Colonic mucosa (tissue), 4 donors: ENCODE measurements around the gene DISC1. TPM values are rescaled to one million over a fixed set of nuclear protein-coding genes. Genes with fewer than 3 reads are reported as not detected.

Experiments used
- DNase-seq: peaks from one replicate; pipeline ENCODE4 v3.0.0-alpha.2; 2020
- H3K27ac ChIP-seq: fragments of 200-600 bp; one replicate; pipeline ENCODE4 v1.8.0; 2021
- H3K27me3 ChIP-seq: fragments of 200-600 bp; one replicate; pipeline ENCODE4 v1.8.0; 2021
- H3K36me3 ChIP-seq: fragments of 200-600 bp; one replicate; pipeline ENCODE4 v1.8.0; 2021
- H3K4me1 ChIP-seq: fragments of 200-600 bp; one replicate; pipeline ENCODE4 v1.8.0; 2021; ENCODE audit warnings: mild to moderate bottlenecking
- H3K4me3 ChIP-seq: fragments of 200-600 bp; one replicate; pipeline ENCODE4 v1.8.0; 2021
- H3K9ac ChIP-seq, 2 donors: one replicate each; pipeline ENCODE4 v1.7.0; 2013; ENCODE audit warnings: control low read depth in 2 of 2, low read depth in 2 of 2, low read length in 2 of 2
- H3K9me3 ChIP-seq: fragments of 200-600 bp; one replicate; pipeline ENCODE4 v1.8.0; 2021
- intact Hi-C: fragments of 100-400 bp; cut with DNase I; formaldehyde crosslinking; loops from one replicate; pipeline ENCODE4 v1.14.1; 2022
- total RNA-seq, 2 donors: library from RNA; stranded (reverse); fragmentation: NEBNext Ultra II Directional in 1 of 2; extraction: Animal tissue kit (Norgen Biotek cat#: 25700) in 1 of 2; gene quantifications; one replicate each; pipeline ENCODE4 v1.2.1, GENCODE V29; 2021
- TF ChIP-seq, protein P1 (sequence below): fragments of 200-600 bp; IDR thresholded peaks from one replicate; pipeline ENCODE4 v1.8.0; 2022; ENCODE audit warnings: antibody characterized with exemption, mild to moderate bottlenecking
- donor health status: healthy.
- donor health status: DM: no; HTN: no; CAD: no.
- donor health status: DM: no; HTN: no; CAD: no.

The DISC1 gene
- total RNA-seq, 2 donors from 2014 or later: 3.4 to 5.3 TPM

GRCh38 chr1:231694465-231695077 is 68.0 kb downstream of the DISC1 start:
- TF ChIP-seq, protein P1, sequence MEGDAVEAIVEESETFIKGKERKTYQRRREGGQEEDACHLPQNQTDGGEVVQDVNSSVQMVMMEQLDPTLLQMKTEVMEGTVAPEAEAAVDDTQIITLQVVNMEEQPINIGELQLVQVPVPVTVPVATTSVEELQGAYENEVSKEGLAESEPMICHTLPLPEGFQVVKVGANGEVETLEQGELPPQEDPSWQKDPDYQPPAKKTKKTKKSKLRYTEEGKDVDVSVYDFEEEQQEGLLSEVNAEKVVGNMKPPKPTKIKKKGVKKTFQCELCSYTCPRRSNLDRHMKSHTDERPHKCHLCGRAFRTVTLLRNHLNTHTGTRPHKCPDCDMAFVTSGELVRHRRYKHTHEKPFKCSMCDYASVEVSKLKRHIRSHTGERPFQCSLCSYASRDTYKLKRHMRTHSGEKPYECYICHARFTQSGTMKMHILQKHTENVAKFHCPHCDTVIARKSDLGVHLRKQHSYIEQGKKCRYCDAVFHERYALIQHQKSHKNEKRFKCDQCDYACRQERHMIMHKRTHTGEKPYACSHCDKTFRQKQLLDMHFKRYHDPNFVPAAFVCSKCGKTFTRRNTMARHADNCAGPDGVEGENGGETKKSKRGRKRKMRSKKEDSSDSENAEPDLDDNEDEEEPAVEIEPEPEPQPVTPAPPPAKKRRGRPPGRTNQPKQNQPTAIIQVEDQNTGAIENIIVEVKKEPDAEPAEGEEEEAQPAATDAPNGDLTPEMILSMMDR: no peak
- no peaks in the 10 kb centered on the region for H3K4me1 ChIP-seq
- H3K4me3 ChIP-seq: no peak overlapping the region
- intact Hi-C loops: no loop called here
- H3K36me3 ChIP-seq: no peaks in the 10 kb centered on the region
- no peak for DNase-seq
- peak overlapping the region in 1 of 2 donors; percentile 13 for H3K9ac ChIP-seq
- H3K9me3 ChIP-seq: no peaks in the 10 kb centered on the region
- H3K27ac ChIP-seq: no peak overlapping the region
- no peaks in the 10 kb centered on the region for H3K27me3 ChIP-seq

- H3K9ac ChIP-seq: no peak overlapping the region
- H3K27me3 ChIP-seq: no peaks in the 10 kb centered on the region
- H3K27ac ChIP-seq: no peak overlapping the region
- intact Hi-C loops: no loop called here
- H3K36me3 ChIP-seq: no peaks in the 10 kb centered on the region
- no peaks in the 10 kb centered on the region for H3K9me3 ChIP-seq
- no peak for DNase-seq
- TF ChIP-seq, protein P1: no peak
- H3K4me1 ChIP-seq: no peaks in the 10 kb centered on the region
- no peak overlapping the region for H3K4me3 ChIP-seq
These were observed 69.1 kb downstream of the DISC1 start for GRCh38 chr1:231695439-231696255.

DNA sequence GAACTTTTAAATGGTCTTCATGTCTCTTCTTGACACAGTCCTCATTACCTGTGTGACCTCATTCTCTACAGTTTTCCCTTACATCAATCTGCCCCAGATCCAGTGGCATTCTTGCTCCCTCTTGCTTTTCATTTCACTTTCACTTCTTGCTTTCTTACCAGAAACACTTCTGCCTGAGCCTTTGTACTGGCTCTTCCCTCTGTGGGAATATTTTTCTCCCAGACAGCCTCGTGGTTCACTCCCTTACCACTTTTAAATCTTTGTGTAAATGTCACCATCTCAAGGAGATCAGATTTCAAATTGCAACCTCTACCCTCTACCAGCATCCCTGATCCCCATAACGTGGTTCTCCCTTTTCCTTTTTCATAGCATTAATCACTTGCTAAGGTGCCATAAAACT is 73.2 kb downstream of the DISC1 start:
- Histone ChIP-seq H3K27me3 (no peaks in the 10 kb centered on the region), H3K9ac (no peak overlapping the region), H3K27ac (no peak overlapping the region), H3K4me3 (no peak overlapping the region), H3K36me3 (no peaks in the 10 kb centered on the region), H3K9me3 (no peaks in the 10 kb centered on the region), H3K4me1 (no peaks in the 10 kb centered on the region)
- no peak for DNase-seq
- intact Hi-C loops: no loop called here
- TF ChIP-seq, protein P1: no peak

- Histone ChIP-seq H3K4me3 (no peak overlapping the region), H3K4me1 (no peaks in the 10 kb centered on the region), H3K27ac (no peak overlapping the region), H3K9ac (no peak overlapping the region), H3K27me3 (no peaks in the 10 kb centered on the region), H3K9me3 (no peaks in the 10 kb centered on the region), H3K36me3 (no peaks in the 10 kb centered on the region)
- intact Hi-C loops: no loop called here
- TF ChIP-seq, protein P1: no peak
- no peak for DNase-seq
These were observed 74.7 kb downstream of the DISC1 start for GRCh38 chr1:231701306-231701705.

DNA sequence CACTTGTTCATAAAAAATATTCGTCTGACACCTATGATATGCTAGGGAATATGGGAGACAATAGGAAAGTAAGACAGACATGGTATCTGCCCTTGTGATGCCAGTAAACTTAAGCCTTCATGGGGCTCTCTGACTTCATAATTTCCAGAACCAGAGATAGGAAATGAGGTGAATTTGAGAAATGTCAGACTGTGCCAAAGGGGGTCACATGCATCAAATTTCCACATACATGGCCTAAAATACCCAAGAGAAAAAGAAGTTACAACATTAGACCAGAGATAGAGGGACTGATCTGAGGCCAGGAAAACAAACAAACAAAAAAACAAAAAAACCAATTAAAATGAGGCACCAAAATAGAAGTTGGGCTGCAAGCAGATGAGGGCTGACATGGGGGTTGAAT is 75.7 kb downstream of the DISC1 start:
- TF ChIP-seq, protein P1: no peak
- Histone ChIP-seq H3K4me1 (no peaks in the 10 kb centered on the region), H3K36me3 (no peaks in the 10 kb centered on the region), H3K9ac (no peak overlapping the region), H3K4me3 (no peak overlapping the region), H3K27ac (no peak overlapping the region), H3K9me3 (no peaks in the 10 kb centered on the region), H3K27me3 (no peaks in the 10 kb centered on the region)
- no peak for DNase-seq
- intact Hi-C loops: no loop called here
